Superior temporal gyrus (tissue), 1 donor: ENCODE results near the gene CACNA2D1.
"Not testable (repeated sequence)": the region's sequence is repeated elsewhere in the genome, so short reads cannot be mapped to it uniquely, and the experiment has no call there.

Source experiments
- DNase-seq: peaks from one replicate; pipeline ENCODE4 v3.0.0-alpha.2; 2016; ENCODE audit errors: extremely low spot score

Gene CACNA2D1

DNA sequence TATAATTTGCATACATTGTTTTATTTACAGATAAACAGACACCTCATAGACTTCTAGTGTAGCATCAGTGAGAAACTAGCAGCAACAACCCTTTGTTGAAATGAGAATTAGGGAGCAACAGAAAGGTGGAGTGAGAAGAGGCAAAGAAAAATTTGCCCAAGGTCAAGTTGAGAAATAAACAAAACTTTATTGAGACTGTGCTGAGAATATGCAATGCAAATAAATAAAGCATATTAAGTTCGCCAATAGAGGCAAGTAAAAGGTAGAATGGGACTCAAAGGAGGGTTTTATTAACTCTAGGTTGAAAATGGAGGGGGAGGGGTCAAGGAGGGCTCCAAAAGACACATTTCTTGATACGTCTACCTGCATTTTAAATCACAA lies 49.7 kb downstream of the CACNA2D1 start:
- no peak for DNase-seq

GRCh38 chr7:82393076-82393839 lies 50.3 kb downstream of the CACNA2D1 start:
- no peak for DNase-seq

- no peak for DNase-seq
Measured at GRCh38 chr7:82390936-82391335, 52.6 kb downstream of the CACNA2D1 start.

GRCh38 chr7:82389876-82390275 lies 53.7 kb downstream of the CACNA2D1 start:
- DNase-seq: no peak

- no peak for DNase-seq
Measured at GRCh38 chr7:82388138-82388537, 55.4 kb downstream of the CACNA2D1 start.

GRCh38 chr7:82386571-82386970 lies 57.0 kb downstream of the CACNA2D1 start:
- DNase-seq: not testable (repeated sequence)

DNA sequence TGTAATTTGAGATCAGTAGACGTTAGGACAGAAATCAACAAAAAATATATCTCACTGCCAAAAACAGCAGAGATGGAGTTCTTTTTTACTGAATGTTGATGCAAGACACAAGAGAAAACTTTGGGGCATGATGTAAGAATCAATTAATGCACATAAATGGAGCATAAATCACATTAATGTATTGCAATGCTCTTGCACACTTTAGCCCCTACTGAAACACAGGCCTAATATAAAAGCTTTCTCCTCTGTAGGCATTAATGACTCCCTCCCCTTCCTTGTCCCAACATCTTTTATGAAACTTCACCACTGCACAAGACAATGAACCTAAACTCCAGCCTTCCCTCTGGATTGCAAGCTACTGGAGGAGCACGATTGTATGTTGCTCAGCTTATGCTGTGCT lies 58.8 kb downstream of the CACNA2D1 start:
- DNase-seq: no peak

DNA sequence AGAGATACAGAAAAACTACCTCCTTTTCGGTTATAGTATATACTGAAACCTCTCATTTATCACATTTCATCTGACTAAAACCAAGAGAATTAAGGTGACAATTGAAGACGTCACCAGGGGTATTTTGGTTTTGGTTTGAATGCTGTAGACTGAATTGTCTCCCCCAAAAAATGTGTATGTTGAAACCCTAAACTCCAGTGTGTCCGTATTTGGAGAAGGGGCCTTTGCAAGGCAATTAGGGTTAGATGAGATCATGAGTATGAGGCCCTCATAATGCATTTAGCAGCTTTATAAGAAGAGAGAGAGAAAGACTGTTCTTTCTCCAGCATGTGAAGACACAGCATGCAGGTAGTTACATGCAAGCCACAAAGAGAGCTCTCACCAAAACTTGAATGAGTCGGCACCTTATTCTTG lies 59.5 kb downstream of the CACNA2D1 start:
- DNase-seq: no peak

- no peak for DNase-seq
Measured at GRCh38 chr7:82382276-82382675, 61.3 kb downstream of the CACNA2D1 start.

DNA sequence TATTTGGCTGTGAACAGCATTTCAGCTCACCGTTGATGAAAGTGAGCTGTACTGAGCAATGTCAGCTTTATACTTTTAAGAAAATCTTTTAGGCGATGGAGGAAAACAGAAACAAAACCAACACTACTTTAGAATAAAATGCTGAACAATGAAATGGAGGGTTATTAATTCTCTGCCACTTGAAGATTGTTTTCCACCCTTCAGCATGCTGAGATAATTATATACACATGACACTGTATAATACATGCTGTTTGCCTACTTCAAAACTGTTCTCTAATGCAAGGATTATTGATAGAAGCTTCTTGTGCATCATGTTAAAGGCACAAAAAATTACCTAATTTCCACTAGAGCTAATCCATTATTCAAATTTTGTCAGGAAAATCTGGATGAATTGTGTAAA lies 66.8 kb downstream of the CACNA2D1 start:
- no peak for DNase-seq

DNA sequence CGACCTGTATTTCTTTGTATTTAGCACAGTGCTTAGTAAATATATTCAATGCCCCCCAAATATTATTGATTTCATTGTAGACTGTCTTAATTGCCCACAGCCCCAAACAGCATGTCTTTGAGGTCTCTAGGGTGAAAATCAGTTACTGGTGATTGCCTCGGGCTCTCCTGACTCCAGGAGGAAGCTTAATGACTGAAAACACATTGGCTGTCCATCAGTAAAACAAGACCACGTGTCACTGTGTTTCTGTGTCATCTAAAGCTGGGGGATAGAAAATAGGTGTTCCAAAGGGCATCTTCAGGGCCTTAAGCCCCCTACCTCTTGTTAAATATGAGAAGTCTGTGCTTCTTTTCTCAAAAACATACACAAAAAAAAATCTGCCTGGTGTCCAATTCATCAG lies 67.9 kb downstream of the CACNA2D1 start:
- no peak for DNase-seq

- no peak for DNase-seq
Measured at GRCh38 chr7:82375129-82375528, 68.4 kb downstream of the CACNA2D1 start.

GRCh38 chr7:82373926-82374635 lies 69.5 kb downstream of the CACNA2D1 start:
- no peak for DNase-seq

DNA sequence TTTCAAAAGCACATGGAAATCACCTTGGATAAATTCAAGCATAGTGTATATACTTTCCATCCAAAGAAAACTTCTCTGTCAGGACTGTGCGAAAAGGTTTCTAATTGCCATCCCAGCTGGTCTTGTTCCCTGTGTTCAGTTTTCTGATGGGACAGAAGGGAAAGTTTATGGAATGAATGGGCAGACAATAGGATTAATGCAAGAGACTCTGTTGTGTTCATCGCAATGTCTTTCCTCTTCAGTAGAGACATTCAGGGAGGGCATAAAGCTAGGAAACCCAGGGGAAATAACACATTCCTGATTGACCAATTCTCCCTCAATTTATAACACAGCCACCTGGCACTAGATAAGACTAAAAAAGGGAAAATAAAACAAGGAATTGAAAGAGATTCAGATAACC lies 78.9 kb downstream of the CACNA2D1 start:
- no peak for DNase-seq

DNA sequence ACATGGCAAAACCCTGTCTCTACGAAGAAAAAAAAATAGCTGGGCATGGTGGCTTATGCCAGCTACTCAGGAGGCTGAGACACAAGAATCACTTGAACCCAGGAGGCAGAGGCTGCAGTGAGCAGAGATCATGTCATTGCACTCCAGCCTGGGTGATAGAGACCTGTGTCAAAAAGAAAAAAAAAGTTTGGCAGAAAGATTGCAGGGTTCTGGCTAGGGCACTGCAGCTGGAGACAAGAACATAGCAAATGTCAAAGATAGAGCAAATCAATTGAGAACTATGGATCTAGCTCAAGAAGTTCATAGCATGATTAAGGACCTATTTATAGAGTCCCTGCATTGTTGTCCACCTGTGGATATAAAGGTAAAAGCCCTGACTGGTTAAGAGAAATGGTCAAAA lies 79.5 kb downstream of the CACNA2D1 start:
- DNase-seq: no peak

DNA sequence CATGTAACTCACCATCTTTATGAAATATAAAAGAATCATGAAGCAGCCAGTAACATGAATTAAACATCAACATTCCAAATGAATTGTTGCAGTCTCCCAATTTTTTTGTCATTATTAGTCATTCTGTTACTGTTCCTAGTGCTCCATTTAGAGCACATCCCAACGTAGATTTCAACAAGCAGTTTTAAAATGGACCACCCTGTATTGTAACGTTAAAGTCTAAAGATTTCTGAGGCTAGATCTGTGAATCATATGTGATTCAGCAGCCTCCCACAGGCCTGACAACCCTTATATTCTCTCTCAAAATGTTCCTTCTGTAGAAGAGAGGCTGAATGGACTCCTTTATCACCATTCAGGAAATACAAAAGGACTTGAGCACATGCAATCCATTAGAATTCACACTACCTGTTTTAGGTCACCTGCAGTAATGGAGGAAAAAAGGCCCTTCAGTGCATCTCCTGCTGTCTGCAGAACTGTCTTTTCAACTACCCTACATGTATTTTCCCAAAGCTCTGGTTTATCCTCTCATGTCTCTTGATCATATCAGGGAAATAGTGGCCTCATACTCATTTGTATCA lies 81.4 kb downstream of the CACNA2D1 start:
- DNase-seq: peak; percentile 64

DNA sequence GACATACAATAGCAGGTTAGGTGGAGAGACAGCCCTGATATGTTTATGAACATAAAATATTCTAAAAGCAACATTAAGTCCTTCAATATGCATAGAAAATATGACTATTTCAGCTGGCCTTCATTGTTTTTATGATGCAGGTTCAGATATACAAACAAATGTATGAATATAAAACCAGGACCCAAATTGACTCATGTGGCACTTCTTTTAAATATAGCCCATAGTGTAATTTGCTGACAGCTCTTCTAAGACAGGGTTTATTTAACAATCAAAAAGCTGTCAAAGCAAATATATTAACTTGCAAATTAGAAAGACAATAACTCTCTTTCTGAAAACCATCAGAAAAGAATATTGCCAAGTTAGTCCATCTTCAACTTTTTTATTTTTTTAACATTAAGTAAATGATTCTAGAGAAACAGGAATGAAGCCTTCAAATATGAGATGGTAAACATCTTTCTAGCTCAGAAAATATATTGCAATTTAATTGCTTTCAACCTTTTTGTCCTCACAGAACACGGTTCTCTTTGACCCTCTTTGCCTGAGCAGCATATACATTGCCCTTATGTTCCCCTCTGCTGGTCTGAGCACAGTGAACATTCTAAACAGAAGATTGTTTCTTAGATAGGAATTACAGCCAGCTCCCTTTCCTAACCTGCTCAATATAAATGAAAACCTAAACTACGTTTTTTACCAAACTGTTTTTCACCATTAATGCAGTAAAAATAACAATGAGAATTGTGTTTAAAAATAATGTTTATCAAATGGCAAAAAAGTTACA lies 82.8 kb downstream of the CACNA2D1 start:
- no peak for DNase-seq

- DNase-seq: peak; percentile 57
Measured at GRCh38 chr7:82359426-82359825, 84.2 kb downstream of the CACNA2D1 start.

GRCh38 chr7:82358923-82359322 lies 84.7 kb downstream of the CACNA2D1 start:
- no peak for DNase-seq

GRCh38 chr7:82358009-82358578 lies 85.5 kb downstream of the CACNA2D1 start:
- peak; percentile 72 for DNase-seq

DNA sequence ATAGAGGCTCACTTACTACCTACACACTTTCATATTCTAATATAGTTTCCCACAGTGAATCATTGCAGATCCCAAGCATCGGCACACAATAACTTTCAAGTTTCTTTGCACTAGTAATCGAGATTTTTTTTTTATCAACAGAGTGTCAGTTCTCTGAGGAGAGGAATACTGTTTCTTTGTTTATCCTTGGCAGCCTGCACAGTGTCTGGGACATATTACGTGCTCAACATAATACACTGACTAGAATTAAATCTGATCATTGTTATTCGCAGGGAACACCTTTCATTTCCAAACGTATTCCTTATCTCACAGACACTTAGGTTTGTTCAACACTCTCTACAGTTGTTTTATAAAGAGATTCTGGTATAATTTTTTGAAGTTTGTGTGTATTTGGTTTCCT lies 95.3 kb downstream of the CACNA2D1 start:
- DNase-seq: peak; percentile 44

GRCh38 chr7:82347808-82348207 lies 95.8 kb downstream of the CACNA2D1 start:
- peak; percentile 49 for DNase-seq
